ENCODE data around the gene VSIG10. TPM values are rescaled to one million over a fixed set of nuclear protein-coding genes. Genes with fewer than 3 reads are reported as not detected.
"Not testable (repeated sequence)": the region's sequence is repeated elsewhere in the genome, so short reads cannot be mapped to it uniquely, and the experiment has no call there.

The VSIG10 gene
- total RNA-seq: 1.8 TPM

- Histone ChIP-seq H3K4me3 (ENCODE audit: low read length) (peak within 1 kb of the TSS; percentile 47), H3K27me3 (ENCODE audit: insufficient read depth, low read length) (peaks cover 3% of the 10 kb centered on the region), H3K4me1 (ENCODE audit: insufficient read depth, low read length) (peaks cover 19% of the 10 kb centered on the region), H3K9me3 (ENCODE audit: low read depth, low read length) (no peaks in the 10 kb centered on the region)
These were observed at the start of gene VSIG10 for GRCh38 chr12:118103601-118104382. Gene VSIG10, minus strand, starts transcription at chr12:118104011. Its CDS starts 340 bp downstream, at chr12:118103671.

- Histone ChIP-seq H3K9me3 (ENCODE audit: low read depth, low read length) (no peaks in the 10 kb centered on the region), H3K27me3 (ENCODE audit: insufficient read depth, low read length) (no peaks in the 10 kb centered on the region), H3K4me3 (ENCODE audit: low read length) (no peak overlapping the region), H3K4me1 (ENCODE audit: insufficient read depth, low read length) (no peaks in the 10 kb centered on the region)
These were observed 47.9 kb upstream of the VSIG10 start for GRCh38 chr12:118151755-118152154.

- Histone ChIP-seq H3K4me3 (ENCODE audit: low read length) (no peak overlapping the region), H3K4me1 (ENCODE audit: insufficient read depth, low read length) (no peaks in the 10 kb centered on the region), H3K9me3 (ENCODE audit: low read depth, low read length) (no peaks in the 10 kb centered on the region), H3K27me3 (ENCODE audit: insufficient read depth, low read length) (no peaks in the 10 kb centered on the region)
These were observed 46.8 kb upstream of the VSIG10 start for GRCh38 chr12:118150625-118151024.

GRCh38 chr12:118148287-118148686 lies 44.5 kb upstream of the VSIG10 start:
- H3K27me3 ChIP-seq (ENCODE audit: insufficient read depth, low read length): no peaks in the 10 kb centered on the region
- no peaks in the 10 kb centered on the region for H3K9me3 ChIP-seq (ENCODE audit: low read depth, low read length)
- H3K4me1 ChIP-seq (ENCODE audit: insufficient read depth, low read length): no peaks in the 10 kb centered on the region
- no peak overlapping the region for H3K4me3 ChIP-seq (ENCODE audit: low read length)

- H3K4me3 ChIP-seq (ENCODE audit: low read length): no peak overlapping the region
- H3K27me3 ChIP-seq (ENCODE audit: insufficient read depth, low read length): no peaks in the 10 kb centered on the region
- no peaks in the 10 kb centered on the region for H3K4me1 ChIP-seq (ENCODE audit: insufficient read depth, low read length)
- H3K9me3 ChIP-seq (ENCODE audit: low read depth, low read length): no peaks in the 10 kb centered on the region
These were observed 42.0 kb upstream of the VSIG10 start for GRCh38 chr12:118145798-118146156.

- H3K4me1 ChIP-seq (ENCODE audit: insufficient read depth, low read length): no peaks in the 10 kb centered on the region
- H3K27me3 ChIP-seq (ENCODE audit: insufficient read depth, low read length): no peaks in the 10 kb centered on the region
- H3K9me3 ChIP-seq (ENCODE audit: low read depth, low read length): no peaks in the 10 kb centered on the region
- H3K4me3 ChIP-seq (ENCODE audit: low read length): no peak overlapping the region
These were observed 41.4 kb upstream of the VSIG10 start for GRCh38 chr12:118145113-118145797.

GRCh38 chr12:118144499-118144898 lies 40.7 kb upstream of the VSIG10 start:
- Histone ChIP-seq H3K27me3 (ENCODE audit: insufficient read depth, low read length) (no peaks in the 10 kb centered on the region), H3K9me3 (ENCODE audit: low read depth, low read length) (no peaks in the 10 kb centered on the region), H3K4me3 (ENCODE audit: low read length) (no peak overlapping the region), H3K4me1 (ENCODE audit: insufficient read depth, low read length) (no peaks in the 10 kb centered on the region)

GRCh38 chr12:118140825-118141224 lies 37.0 kb upstream of the VSIG10 start:
- peaks cover 17% of the 10 kb centered on the region for H3K4me1 ChIP-seq (ENCODE audit: insufficient read depth, low read length)
- no peak overlapping the region for H3K4me3 ChIP-seq (ENCODE audit: low read length)
- no peaks in the 10 kb centered on the region for H3K27me3 ChIP-seq (ENCODE audit: insufficient read depth, low read length)
- no peaks in the 10 kb centered on the region for H3K9me3 ChIP-seq (ENCODE audit: low read depth, low read length)

GRCh38 chr12:118137148-118137678 lies 33.4 kb upstream of the VSIG10 start:
- Histone ChIP-seq H3K4me1 (ENCODE audit: insufficient read depth, low read length) (peaks cover 24% of the 10 kb centered on the region), H3K27me3 (ENCODE audit: insufficient read depth, low read length) (no peaks in the 10 kb centered on the region), H3K9me3 (ENCODE audit: low read depth, low read length) (no peaks in the 10 kb centered on the region), H3K4me3 (ENCODE audit: low read length) (peak overlapping the region; percentile 68)

- H3K9me3 ChIP-seq (ENCODE audit: low read depth, low read length): no peaks in the 10 kb centered on the region
- peak overlapping the region; percentile 68 for H3K4me3 ChIP-seq (ENCODE audit: low read length)
- peaks cover 24% of the 10 kb centered on the region for H3K4me1 ChIP-seq (ENCODE audit: insufficient read depth, low read length)
- no peaks in the 10 kb centered on the region for H3K27me3 ChIP-seq (ENCODE audit: insufficient read depth, low read length)
These were observed 32.8 kb upstream of the VSIG10 start for GRCh38 chr12:118136559-118137003.

GRCh38 chr12:118135788-118136558 lies 32.2 kb upstream of the VSIG10 start, which contains the start of gene PEBP1:
Gene PEBP1, plus strand, starts transcription at chr12:118136124. Its CDS starts 86 bp downstream, at chr12:118136210.
- no peaks in the 10 kb centered on the region for H3K9me3 ChIP-seq (ENCODE audit: low read depth, low read length)
- H3K4me1 ChIP-seq (ENCODE audit: insufficient read depth, low read length): peaks cover 24% of the 10 kb centered on the region
- H3K27me3 ChIP-seq (ENCODE audit: insufficient read depth, low read length): no peaks in the 10 kb centered on the region
- H3K4me3 ChIP-seq (ENCODE audit: low read length): peak within 1 kb of the TSS; percentile 68

- H3K27me3 ChIP-seq (ENCODE audit: insufficient read depth, low read length); H3K4me3 ChIP-seq (ENCODE audit: low read length); H3K9me3 ChIP-seq (ENCODE audit: low read depth, low read length); H3K4me1 ChIP-seq (ENCODE audit: insufficient read depth, low read length): not testable (repeated sequence)
These were observed 25.6 kb upstream of the VSIG10 start for GRCh38 chr12:118129436-118129835.

GRCh38 chr12:118127867-118128266 lies 24.1 kb upstream of the VSIG10 start:
- H3K27me3 ChIP-seq (ENCODE audit: insufficient read depth, low read length): no peaks in the 10 kb centered on the region
- no peaks in the 10 kb centered on the region for H3K4me1 ChIP-seq (ENCODE audit: insufficient read depth, low read length)
- no peak overlapping the region for H3K4me3 ChIP-seq (ENCODE audit: low read length)
- no peaks in the 10 kb centered on the region for H3K9me3 ChIP-seq (ENCODE audit: low read depth, low read length)

- Histone ChIP-seq H3K4me3 (ENCODE audit: low read length) (no peak overlapping the region), H3K9me3 (ENCODE audit: low read depth, low read length) (no peaks in the 10 kb centered on the region), H3K27me3 (ENCODE audit: insufficient read depth, low read length) (no peaks in the 10 kb centered on the region), H3K4me1 (ENCODE audit: insufficient read depth, low read length) (no peaks in the 10 kb centered on the region)
These were observed 22.4 kb upstream of the VSIG10 start for GRCh38 chr12:118126119-118126757.
